GM19467 (cell line): ENCODE data around the gene LFNG.
A peak's percentile ranks its signal among the peaks of the same experiment; 100 is the strongest.
"Not testable (repeated sequence)": the region's sequence is repeated elsewhere in the genome, so short reads cannot be mapped to it uniquely, and the experiment has no call there.

Experiments
- ATAC-seq: cut with Tn5 transposase; IDR thresholded peaks from one replicate; pipeline ENCODE4 v1.9.1; 2021; ENCODE audit warnings: mild to moderate bottlenecking, moderate library complexity; ENCODE audit not compliant: unreplicated experiment

Gene LFNG

DNA sequence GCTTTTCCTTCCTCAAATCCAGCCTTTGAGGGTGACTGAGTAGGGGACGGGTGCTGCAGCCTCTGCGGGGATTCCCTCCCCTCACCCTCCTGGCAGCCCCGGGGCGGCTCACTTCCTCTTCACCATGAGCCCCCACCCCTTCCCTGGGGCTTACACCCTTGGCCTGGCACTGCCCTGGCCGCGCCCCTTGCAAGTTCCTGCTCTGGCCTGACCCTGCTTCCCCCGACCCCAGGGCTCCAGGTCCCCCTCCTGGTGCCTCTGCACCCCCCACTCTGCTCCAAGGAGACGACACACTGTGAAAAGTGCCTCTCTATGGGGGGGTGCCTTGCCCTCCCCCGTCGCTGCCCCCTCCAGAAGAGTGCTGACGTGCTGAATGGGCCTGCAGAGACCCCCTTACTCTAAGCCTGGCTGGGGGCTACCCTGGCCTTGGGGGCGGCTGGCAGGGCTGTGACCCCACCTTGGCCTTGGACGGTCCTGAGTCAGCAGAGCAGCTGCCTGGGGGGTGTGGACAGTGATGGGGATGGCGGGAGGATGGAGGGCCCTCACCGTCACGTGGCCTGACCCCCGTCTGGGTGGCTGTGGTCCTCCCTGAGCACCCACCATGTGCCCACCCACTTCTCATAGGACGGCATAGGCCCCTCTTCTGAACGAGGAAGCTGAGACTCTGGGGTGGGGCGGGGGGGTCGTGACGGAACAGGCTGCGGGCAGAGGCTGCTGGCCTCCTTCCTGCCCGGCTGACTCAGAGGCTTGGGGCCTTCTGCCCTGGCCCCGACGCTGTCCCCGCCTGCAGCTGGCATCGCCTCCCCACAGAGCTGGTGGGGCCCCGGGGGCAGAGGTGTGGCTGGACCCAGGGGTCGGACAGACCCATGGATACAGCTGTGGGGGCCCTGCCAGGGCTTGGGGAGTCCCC lies 9.8 kb downstream of the LFNG start:
- peak; percentile 38 for ATAC-seq

- ATAC-seq: no peak
Observed at GRCh38 chr7:2530071-2530987, 10.8 kb downstream of the LFNG start.

DNA sequence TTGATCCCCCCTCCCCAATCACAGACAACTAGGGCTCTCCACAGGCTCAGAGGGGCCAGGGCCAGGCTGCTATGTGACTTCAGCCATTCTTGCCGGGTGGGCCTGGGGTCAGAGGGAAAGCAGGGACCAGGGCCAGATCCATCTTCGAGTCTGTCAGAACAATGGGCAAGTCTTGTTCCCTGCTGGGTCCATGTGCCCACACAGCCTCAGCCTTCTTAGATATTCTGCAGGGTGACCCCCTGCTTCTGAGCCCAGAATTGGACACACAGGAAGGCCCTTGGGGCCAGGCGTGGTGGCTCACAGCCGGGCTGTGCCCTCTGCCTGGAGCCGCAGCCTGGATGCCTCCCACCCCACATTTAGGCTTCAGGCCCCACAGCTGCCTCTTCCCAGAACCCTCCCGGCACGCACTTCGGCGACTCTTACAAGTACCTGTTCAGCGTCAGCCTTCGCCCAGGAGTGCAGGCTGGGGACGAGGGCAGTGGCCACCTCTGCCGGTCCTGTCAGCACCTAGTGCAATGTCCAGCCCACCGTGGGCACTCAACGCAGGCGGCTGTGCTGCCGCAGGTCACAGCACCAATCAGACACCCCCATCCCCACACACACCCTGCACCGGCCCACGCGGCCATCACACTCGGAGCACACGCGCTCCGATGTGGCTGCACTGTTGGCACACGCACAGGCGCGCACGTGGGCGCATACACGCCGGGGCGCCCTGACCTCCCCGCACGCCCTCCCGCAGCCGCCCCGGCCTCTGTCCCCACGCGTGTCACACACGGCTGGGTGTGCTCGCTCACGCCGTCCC lies 11.6 kb downstream of the LFNG start:
- not testable (repeated sequence) for ATAC-seq

DNA sequence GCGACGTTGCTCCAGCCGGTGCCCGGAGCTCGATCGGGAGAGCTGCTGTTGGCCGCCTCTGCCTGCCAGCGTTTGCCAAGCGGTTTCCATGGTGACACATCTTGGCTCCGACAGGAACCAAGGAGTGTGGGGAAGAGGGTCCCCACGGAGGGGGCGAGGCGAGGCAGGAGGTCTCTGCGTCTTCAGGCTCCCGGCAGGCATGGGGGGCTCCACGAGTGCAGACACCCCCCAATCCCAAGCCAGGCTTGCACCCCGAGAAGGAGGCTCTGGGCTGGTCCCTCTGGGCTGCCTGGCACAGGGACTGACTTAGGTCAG lies 12.2 kb downstream of the LFNG start:
- ATAC-seq: not testable (repeated sequence)

DNA sequence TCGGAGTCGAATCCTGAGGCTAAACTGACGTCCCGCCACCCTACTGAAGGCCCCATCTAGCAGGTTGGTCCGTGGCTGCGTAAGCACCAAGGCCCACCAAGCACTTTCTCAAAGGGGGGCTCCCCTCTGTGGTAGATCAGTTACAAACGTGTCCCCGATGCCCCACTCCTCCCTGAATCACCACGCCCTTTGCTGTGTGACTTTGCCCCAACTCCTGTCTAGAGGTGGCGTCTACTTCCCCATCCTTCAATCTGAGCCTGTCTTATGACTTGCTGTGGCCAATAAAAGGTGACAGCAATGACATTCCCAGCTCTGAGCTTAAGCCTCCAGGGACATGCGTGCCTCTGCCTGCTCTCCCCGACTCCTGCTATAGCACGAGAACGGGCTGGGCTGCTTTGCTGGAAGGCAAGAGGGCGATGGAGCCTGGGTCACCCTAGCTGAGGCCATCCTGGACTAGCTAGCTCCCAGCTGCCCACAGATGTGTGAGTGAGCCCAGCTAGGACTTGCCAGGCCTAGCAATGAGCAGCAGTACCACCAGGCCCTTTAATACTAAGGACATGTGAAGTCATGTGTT lies 12.7 kb downstream of the LFNG start:
- not testable (repeated sequence) for ATAC-seq

GRCh38 chr7:2532816-2533215 lies 13.2 kb downstream of the LFNG start:
- not testable (repeated sequence) for ATAC-seq

DNA sequence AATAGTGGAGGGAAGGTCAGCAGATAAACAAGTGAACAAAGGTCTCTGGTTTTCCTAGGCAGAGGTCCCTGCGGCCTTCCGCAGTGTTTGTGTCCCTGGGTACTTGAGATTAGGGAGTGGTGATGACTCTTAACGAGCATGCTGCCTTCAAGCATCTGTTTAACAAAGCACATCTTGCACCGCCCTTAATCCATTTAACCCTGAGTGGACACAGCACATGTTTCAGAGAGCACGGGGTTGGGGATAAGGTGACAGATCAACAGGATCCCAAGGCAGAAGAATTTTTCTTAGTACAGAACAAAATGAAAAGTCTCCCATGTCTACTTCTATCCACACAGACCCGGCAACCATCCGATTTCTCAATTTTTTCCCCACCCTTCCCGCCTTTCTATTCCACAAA lies 14.0 kb downstream of the LFNG start:
- ATAC-seq: not testable (repeated sequence)

GRCh38 chr7:2534214-2534613 lies 14.6 kb downstream of the LFNG start:
- ATAC-seq: not testable (repeated sequence)

- not testable (repeated sequence) for ATAC-seq
Observed at GRCh38 chr7:2535872-2536627, 16.5 kb downstream of the LFNG start.

- ATAC-seq: no peak
Observed at GRCh38 chr7:2537981-2538851, 18.6 kb downstream of the LFNG start.

DNA sequence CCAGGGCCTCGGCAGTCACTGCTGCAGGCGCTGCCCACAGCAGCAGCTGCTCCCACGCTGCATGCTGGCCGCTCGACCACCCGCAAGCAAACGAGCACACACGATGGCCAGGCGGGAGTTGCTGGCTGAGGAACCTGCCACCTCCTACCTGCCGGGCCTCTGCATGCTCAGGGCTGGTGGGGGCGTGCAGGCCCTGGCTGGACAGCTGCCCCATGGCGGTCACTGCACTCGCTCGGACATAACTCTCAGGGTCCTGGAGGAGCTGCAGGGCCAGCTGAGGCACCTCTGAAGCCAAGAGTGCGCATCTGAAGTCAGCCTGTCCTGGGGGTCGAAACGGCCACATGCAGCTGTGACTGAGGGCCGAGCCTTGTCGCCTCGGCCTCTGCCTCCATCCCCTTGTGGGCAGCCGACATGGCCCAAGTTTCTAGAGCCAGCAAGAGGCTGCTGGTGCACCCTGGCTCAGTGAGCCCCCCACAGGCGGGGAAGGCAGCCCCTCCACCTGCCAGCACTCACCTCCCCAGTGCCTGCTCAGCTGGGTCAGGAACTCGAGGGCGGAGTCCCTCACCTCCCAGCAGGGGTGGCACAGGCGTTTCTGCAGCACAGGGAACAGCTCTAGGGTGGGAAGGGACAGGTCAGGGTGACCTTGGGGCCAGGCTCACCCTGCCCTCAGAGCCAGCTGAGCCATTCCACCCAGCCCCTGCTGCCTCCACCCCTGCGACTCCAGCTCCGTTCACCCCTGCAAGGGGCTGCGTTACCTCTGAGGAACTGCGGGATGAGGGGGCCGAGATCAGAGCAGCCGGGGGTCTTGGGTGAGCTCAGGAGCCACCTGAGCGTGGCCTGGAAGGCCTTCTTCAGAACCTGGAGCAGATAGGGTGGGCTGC lies 19.7 kb downstream of the LFNG start:
- no peak for ATAC-seq

- ATAC-seq: no peak
Observed at GRCh38 chr7:2540133-2540532, 20.6 kb downstream of the LFNG start.

DNA sequence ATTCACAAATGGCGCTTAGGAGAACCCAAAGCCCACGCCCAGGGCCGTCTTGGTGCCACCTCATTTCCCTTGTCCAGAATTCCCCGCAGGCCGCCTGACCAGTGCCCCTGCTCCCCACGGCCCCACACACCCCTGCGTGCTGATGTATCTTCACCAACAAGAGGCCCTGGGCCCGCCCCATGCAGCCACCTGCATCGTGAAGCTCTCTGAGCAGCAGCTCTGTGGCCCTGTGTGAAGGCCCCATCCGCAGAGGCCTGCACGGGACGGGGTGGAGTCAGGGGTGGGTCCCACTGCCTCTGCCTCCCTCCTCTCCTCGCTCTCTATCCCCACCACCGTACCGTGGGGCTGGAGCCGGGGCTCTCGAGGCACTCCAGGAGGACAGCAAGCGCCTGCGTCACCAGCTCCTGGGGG lies 21.1 kb downstream of the LFNG start:
- ATAC-seq: no peak

GRCh38 chr7:2541291-2542010 lies 21.9 kb downstream of the LFNG start:
- no peak for ATAC-seq

- ATAC-seq: no peak
Observed at GRCh38 chr7:2542011-2542915, 22.7 kb downstream of the LFNG start.
